GM23338 (cell line): ENCODE data around the gene NUCB2. TPM values are rescaled to one million over a fixed set of nuclear protein-coding genes. Genes with fewer than 3 reads are reported as not detected.

Experiments used
- ATAC-seq: fragments of 200-7000 bp; cut with Tn5 transposase; 3 replicates; pipeline ENCODE4 v1.9.1; 2020
- DNase-seq: peaks from one replicate; pipeline ENCODE4 v3.0.0-alpha.2; 2015; ENCODE audit warnings: low spot score
- H2AFZ ChIP-seq: fragments of 200-600 bp; sonication (generic); 2 replicates; pipeline ENCODE4 v1.8.0; 2016; ENCODE audit warnings: antibody characterized with exemption, mild to moderate bottlenecking, moderate library complexity
- H3F3A ChIP-seq: fragments of 200-600 bp; sonication (generic); replicated peaks from 2 replicates; pipeline ENCODE4 v1.8.0; 2017; ENCODE audit warnings: antibody characterized with exemption, mixed run types, low read depth
- H3K27ac ChIP-seq: fragments of 200-600 bp; sonication (generic); 2 replicates; pipeline ENCODE4 v1.6.1; 2016; ENCODE audit warnings: low read depth
- H3K27me3 ChIP-seq: fragments of 200-600 bp; sonication (generic); 2 replicates; pipeline ENCODE4 v1.8.0; 2016; ENCODE audit warnings: mild to moderate bottlenecking, mixed run types, moderate library complexity; ENCODE audit not compliant: insufficient read depth
- H3K36me3 ChIP-seq: fragments of 200-600 bp; sonication (generic); 2 replicates; pipeline ENCODE4 v1.8.0; 2016; ENCODE audit warnings: mild to moderate bottlenecking; ENCODE audit not compliant: insufficient read depth
- H3K4me1 ChIP-seq: fragments of 200-600 bp; sonication (generic); 2 replicates; pipeline ENCODE4 v1.8.0; 2016; ENCODE audit warnings: mild to moderate bottlenecking, moderate library complexity; ENCODE audit not compliant: insufficient read depth
- H3K4me2 ChIP-seq: fragments of 200-600 bp; sonication (generic); 2 replicates; pipeline ENCODE4 v1.7.1; 2017; ENCODE audit warnings: mixed run types
- H3K4me3 ChIP-seq: fragments of 200-600 bp; sonication (generic); 2 replicates; pipeline ENCODE4 v1.6.1; 2016; ENCODE audit warnings: mixed run types
- H3K79me2 ChIP-seq: fragments of 200-600 bp; sonication (generic); replicated peaks from 2 replicates; pipeline ENCODE4 v1.8.0; 2017; ENCODE audit warnings: mild to moderate bottlenecking; ENCODE audit not compliant: insufficient read depth
- H3K9me2 ChIP-seq: fragments of 200-600 bp; sonication (generic); 2 replicates; pipeline ENCODE4 v1.8.0; 2017; ENCODE audit not compliant: insufficient read depth
- H4K20me1 ChIP-seq: fragments of 200-600 bp; sonication (generic); replicated peaks from 2 replicates; pipeline ENCODE4 v1.8.0; 2017; ENCODE audit warnings: mild to moderate bottlenecking; ENCODE audit not compliant: insufficient read depth
- H3K27ac Mint-ChIP-seq: 2 replicates; pipeline ENCODE4 v1.8.0; 2020; ENCODE audit warnings: inconsistent platforms, mild to moderate bottlenecking, moderate library complexity, mixed read lengths
- H3K27me3 Mint-ChIP-seq: 3 replicates; pipeline ENCODE4 v1.8.0; 2022; ENCODE audit warnings: low read depth, mild to moderate bottlenecking, moderate library complexity, mixed read lengths, inconsistent platforms; ENCODE audit not compliant: insufficient read depth, poor library complexity
- H3K36me3 Mint-ChIP-seq: 3 replicates; pipeline ENCODE4 v1.8.0; 2021; ENCODE audit warnings: low read depth, mild to moderate bottlenecking, inconsistent platforms, moderate library complexity, mixed read lengths
- H3K4me1 Mint-ChIP-seq: 3 replicates; pipeline ENCODE4 v1.8.0; 2020; ENCODE audit warnings: mild to moderate bottlenecking, inconsistent platforms, mixed read lengths
- H3K4me3 Mint-ChIP-seq: 3 replicates; pipeline ENCODE4 v1.8.0; 2021; ENCODE audit warnings: moderate library complexity, mild to moderate bottlenecking, inconsistent platforms, mixed read lengths
- H3K9me3 Mint-ChIP-seq: 3 replicates; pipeline ENCODE4 v1.8.0; 2020; ENCODE audit warnings: moderate library complexity, mild to moderate bottlenecking, inconsistent platforms, mixed read lengths
- CREB1 ChIP-seq: fragments of 250-450 bp; sonication (Bioruptor Pico); IDR thresholded peaks from 2 replicates; pipeline ENCODE4 v1.5.0; 2020; ENCODE audit warnings: low read depth, mild to moderate bottlenecking, moderate library complexity
- ETS1 ChIP-seq: IDR thresholded peaks from 2 replicates; pipeline ENCODE4 v1.6.1; 2016; ENCODE audit warnings: antibody characterized with exemption
- EZH2 ChIP-seq: fragments of 200-600 bp; sonication (generic); IDR thresholded peaks from one replicate; pipeline ENCODE4 v1.8.0; 2017; ENCODE audit warnings: antibody characterized with exemption, mild to moderate bottlenecking, low read depth; ENCODE audit not compliant: unreplicated experiment
- EZH2phosphoT487 ChIP-seq: fragments of 200-600 bp; sonication (generic); IDR thresholded peaks from one replicate; pipeline ENCODE4 v1.8.1; 2018; ENCODE audit warnings: antibody characterized with exemption; ENCODE audit not compliant: unreplicated experiment
- JUNB ChIP-seq: IDR thresholded peaks from one replicate; pipeline ENCODE4 v1.6.1; 2016; ENCODE audit warnings: antibody characterized with exemption; ENCODE audit not compliant: unreplicated experiment
- NANOG ChIP-seq: IDR thresholded peaks from 2 replicates; pipeline ENCODE4 v1.6.1; 2016; ENCODE audit warnings: antibody characterized with exemption, borderline replicate concordance
- POLR2AphosphoS5 ChIP-seq: IDR thresholded peaks from 2 replicates; pipeline ENCODE4 v1.6.1; 2016; ENCODE audit warnings: antibody characterized with exemption, low read depth
- STAT1 ChIP-seq: IDR thresholded peaks from one replicate; pipeline ENCODE4 v1.6.1; 2016; ENCODE audit warnings: antibody characterized with exemption; ENCODE audit not compliant: unreplicated experiment
- ZNF114 ChIP-seq: fragments of 250-450 bp; sonication (Bioruptor Pico); IDR thresholded peaks from 2 replicates; pipeline ENCODE4 v1.5.0; 2020; ENCODE audit warnings: mild to moderate bottlenecking, moderate library complexity
- ZNF331 ChIP-seq: fragments of 250-450 bp; sonication (Bioruptor Pico); IDR thresholded peaks from 2 replicates; pipeline ENCODE4 v1.5.0; 2020; ENCODE audit warnings: low read depth, mild to moderate bottlenecking, moderate library complexity
- ZNF462 ChIP-seq: fragments of 250-450 bp; sonication (Bioruptor Pico); IDR thresholded peaks from 2 replicates; pipeline ENCODE4 v1.5.0; 2020; ENCODE audit warnings: mild to moderate bottlenecking, moderate library complexity
- polyA plus RNA-seq: library from polyadenylated mRNA; unstranded; fragments of >200 nt; fragmentation: Nextera tagmentation; extraction: Ambion mirVana; gene quantifications from 2 replicates; pipeline ENCODE4 v1.2.1, GENCODE V29; 2016
- total RNA-seq: library from RNA; depleted of rRNA; stranded (reverse); fragments of >200 nt; shearing (Covaris generic); gene quantifications from 2 replicates; pipeline ENCODE4 v1.2.3, GENCODE V29; 2014
- TF ChIP-seq, protein P1 (sequence below), 2 experiments: fragments of 200-600 bp in 1 of 2; sonication (generic) in 1 of 2; conservative IDR thresholded peaks; 2 replicates each; pipeline versions ENCODE4 v1.5.1 to v1.6.1; 2016 to 2017; ENCODE audit warnings: antibody characterized with exemption in 2 of 2, low read depth in 2 of 2, mild to moderate bottlenecking in 2 of 2, moderate library complexity in 1 of 2
- TF ChIP-seq, protein P2 (sequence below): IDR thresholded peaks from one replicate; pipeline ENCODE4 v1.6.1; 2018; ENCODE audit warnings: antibody characterized with exemption; ENCODE audit not compliant: unreplicated experiment

The NUCB2 gene
- total and polyA plus RNA-seq, 2 experiments from 2014 or later = 16.6 to 86.9 TPM

GRCh38 chr11:17256512-17256911 lies 20.0 kb upstream of the NUCB2 start:
- H3K9me2 ChIP-seq = no peaks in the 10 kb centered on the region
- no peaks in the 10 kb centered on the region for H3K79me2 ChIP-seq
- TF ChIP-seq STAT1 (no peak), ZNF114 (CRISPR knock-in tag) (no peak), POLR2AphosphoS5 (no peak), JUNB (no peak), EZH2phosphoT487 (no peak), NANOG (no peak), CREB1 (CRISPR knock-in tag) (no peak), ZNF462 (CRISPR knock-in tag) (no peak), ETS1 (no peak), EZH2 (no peak), ZNF331 (no peak)
- TF ChIP-seq, protein P1, sequence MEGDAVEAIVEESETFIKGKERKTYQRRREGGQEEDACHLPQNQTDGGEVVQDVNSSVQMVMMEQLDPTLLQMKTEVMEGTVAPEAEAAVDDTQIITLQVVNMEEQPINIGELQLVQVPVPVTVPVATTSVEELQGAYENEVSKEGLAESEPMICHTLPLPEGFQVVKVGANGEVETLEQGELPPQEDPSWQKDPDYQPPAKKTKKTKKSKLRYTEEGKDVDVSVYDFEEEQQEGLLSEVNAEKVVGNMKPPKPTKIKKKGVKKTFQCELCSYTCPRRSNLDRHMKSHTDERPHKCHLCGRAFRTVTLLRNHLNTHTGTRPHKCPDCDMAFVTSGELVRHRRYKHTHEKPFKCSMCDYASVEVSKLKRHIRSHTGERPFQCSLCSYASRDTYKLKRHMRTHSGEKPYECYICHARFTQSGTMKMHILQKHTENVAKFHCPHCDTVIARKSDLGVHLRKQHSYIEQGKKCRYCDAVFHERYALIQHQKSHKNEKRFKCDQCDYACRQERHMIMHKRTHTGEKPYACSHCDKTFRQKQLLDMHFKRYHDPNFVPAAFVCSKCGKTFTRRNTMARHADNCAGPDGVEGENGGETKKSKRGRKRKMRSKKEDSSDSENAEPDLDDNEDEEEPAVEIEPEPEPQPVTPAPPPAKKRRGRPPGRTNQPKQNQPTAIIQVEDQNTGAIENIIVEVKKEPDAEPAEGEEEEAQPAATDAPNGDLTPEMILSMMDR (conservative IDR thresholded peaks at IDR 0.05; ENCODE audit: low read depth in 2 of 2) = no peak
- TF ChIP-seq, protein P2, sequence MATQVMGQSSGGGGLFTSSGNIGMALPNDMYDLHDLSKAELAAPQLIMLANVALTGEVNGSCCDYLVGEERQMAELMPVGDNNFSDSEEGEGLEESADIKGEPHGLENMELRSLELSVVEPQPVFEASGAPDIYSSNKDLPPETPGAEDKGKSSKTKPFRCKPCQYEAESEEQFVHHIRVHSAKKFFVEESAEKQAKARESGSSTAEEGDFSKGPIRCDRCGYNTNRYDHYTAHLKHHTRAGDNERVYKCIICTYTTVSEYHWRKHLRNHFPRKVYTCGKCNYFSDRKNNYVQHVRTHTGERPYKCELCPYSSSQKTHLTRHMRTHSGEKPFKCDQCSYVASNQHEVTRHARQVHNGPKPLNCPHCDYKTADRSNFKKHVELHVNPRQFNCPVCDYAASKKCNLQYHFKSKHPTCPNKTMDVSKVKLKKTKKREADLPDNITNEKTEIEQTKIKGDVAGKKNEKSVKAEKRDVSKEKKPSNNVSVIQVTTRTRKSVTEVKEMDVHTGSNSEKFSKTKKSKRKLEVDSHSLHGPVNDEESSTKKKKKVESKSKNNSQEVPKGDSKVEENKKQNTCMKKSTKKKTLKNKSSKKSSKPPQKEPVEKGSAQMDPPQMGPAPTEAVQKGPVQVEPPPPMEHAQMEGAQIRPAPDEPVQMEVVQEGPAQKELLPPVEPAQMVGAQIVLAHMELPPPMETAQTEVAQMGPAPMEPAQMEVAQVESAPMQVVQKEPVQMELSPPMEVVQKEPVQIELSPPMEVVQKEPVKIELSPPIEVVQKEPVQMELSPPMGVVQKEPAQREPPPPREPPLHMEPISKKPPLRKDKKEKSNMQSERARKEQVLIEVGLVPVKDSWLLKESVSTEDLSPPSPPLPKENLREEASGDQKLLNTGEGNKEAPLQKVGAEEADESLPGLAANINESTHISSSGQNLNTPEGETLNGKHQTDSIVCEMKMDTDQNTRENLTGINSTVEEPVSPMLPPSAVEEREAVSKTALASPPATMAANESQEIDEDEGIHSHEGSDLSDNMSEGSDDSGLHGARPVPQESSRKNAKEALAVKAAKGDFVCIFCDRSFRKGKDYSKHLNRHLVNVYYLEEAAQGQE = no peak
- no peak overlapping the region for H3K27ac ChIP-seq
- H3K9me3 Mint-ChIP-seq = no peaks in the 10 kb centered on the region
- H3K4me1 ChIP-seq = no peaks in the 10 kb centered on the region
- no peak overlapping the region for H3K4me3 ChIP-seq
- no peaks in the 10 kb centered on the region for H3K36me3 ChIP-seq
- DNase-seq = no peak
- H3F3A ChIP-seq = no peaks in the 10 kb centered on the region
- no peak overlapping the region for H2AFZ ChIP-seq
- H4K20me1 ChIP-seq = no peaks in the 10 kb centered on the region
- H3K4me2 ChIP-seq = no peak overlapping the region
- no peaks in the 10 kb centered on the region for H3K4me1 Mint-ChIP-seq
- no peaks in the 10 kb centered on the region for H3K36me3 Mint-ChIP-seq
- no peak overlapping the region for H3K27ac Mint-ChIP-seq
- H3K27me3 ChIP-seq = no peaks in the 10 kb centered on the region
- no peak overlapping the region for H3K4me3 Mint-ChIP-seq
- ATAC-seq = no peak
- H3K27me3 Mint-ChIP-seq = no peaks in the 10 kb centered on the region
